ENCODE data around the gene GCC2.

- TF ChIP-seq CTCF (conservative IDR thresholded peaks at IDR 0.05; ENCODE audit: low read length) (no peak), EZH2phosphoT487 (IDR thresholded peaks at IDR 0.05; ENCODE audit: borderline replicate concordance) (no peak)
Measured at GRCh38 chr2:108447947-108448677, 894 bp upstream of the GCC2 start.

All from Loucy (cell line).